ENCODE measurements around the gene GALNT13. TPM values are rescaled to one million over a fixed set of nuclear protein-coding genes. Genes with fewer than 3 reads are reported as not detected.

GALNT13 gene
- total and polyA plus RNA-seq, 2 of the 13 experiments (the other 11 are each of a cell fraction or from before 2014, with no cell fraction given): 1.3 to 5.0 TPM

GRCh38 chr2:153834662-153835061 is 37.1 kb upstream of the GALNT13 start (continued):
- TF ChIP-seq FOXA1 (IDR thresholded peaks at IDR 0.05) (peak; percentile 84), FOXA1 (CRISPR knock-in tag; IDR thresholded peaks at IDR 0.05) (peak; percentile 76), FOXK1 (CRISPR knock-in tag; IDR thresholded peaks at IDR 0.05; ENCODE audit: borderline replicate concordance, low read depth) (peak; percentile 18; the same call in 1 of the 2 replicates), PRDM15 (CRISPR knock-in tag; IDR thresholded peaks at IDR 0.05) (peak; percentile 87), CREB1 (IDR thresholded peaks at IDR 0.05) (no peak), CREB1 (CRISPR knock-in tag; IDR thresholded peaks at IDR 0.05) (peak; percentile 18; the same call in 1 of the 2 replicates), FOXP1 (IDR thresholded peaks at IDR 0.05) (0 out of 2 replicates have a peak, but pooled peaks have one; percentile 21), FOXP1 (CRISPR knock-in tag; IDR thresholded peaks at IDR 0.05) (peak; percentile 70; the same call in 1 of the 2 replicates), ARID3A (IDR thresholded peaks at IDR 0.05; ENCODE audit: low read depth, low read length) (peak; percentile 27; the same call in 1 of the 2 replicates), ZNF225 (CRISPR knock-in tag; IDR thresholded peaks at IDR 0.05) (no peak), ZFP36 (IDR thresholded peaks at IDR 0.05; ENCODE audit: borderline replicate concordance, low read depth, low read length, partially characterized antibody) (peak; percentile 20)
